Keratinocyte (primary cell): ENCODE measurements around the gene VGLL3. TPM values are rescaled to one million over a fixed set of nuclear protein-coding genes. Genes with fewer than 3 reads are reported as not detected.

Experiments used
- DNase-seq: peaks from one replicate; pipeline ENCODE4 v3.0.0-alpha.2; 2011; ENCODE audit warnings: low read depth, missing footprints, low spot score
- FAIRE-seq: peaks from 2 replicates; lab custom pipeline; 2011; peaks lifted over from hg19 to GRCh38; lab: Jason Lieb, UNC
- H2AFZ ChIP-seq: 2 replicates; pipeline ENCODE4 v1.6.0; 2012; ENCODE audit warnings: low read length, control low read depth, inconsistent platforms; ENCODE audit not compliant: control insufficient read depth
- H3K27ac ChIP-seq: 2 replicates; pipeline ENCODE4 v1.5.1; 2011; ENCODE audit warnings: low read length; ENCODE audit not compliant: control insufficient read depth, insufficient read depth
- H3K27me3 ChIP-seq: 3 replicates; pipeline ENCODE4 v1.6.0; 2011; ENCODE audit warnings: low read length; ENCODE audit not compliant: control insufficient read depth, insufficient read depth; ENCODE audit errors: extremely low read depth
- H3K36me3 ChIP-seq, 2 experiments: 2 replicates in 1 of 2; 3 replicates in 1 of 2; pipeline ENCODE4 v1.5.1; 2011; ENCODE audit warnings: low read length in 2 of 2, mild to moderate bottlenecking in 1 of 2; ENCODE audit not compliant: control insufficient read depth in 2 of 2, insufficient read depth in 2 of 2; ENCODE audit errors: extremely low read depth in 1 of 2
- H3K4me1 ChIP-seq: 3 replicates; pipeline ENCODE4 v1.5.1; 2011; ENCODE audit warnings: low read length; ENCODE audit not compliant: control insufficient read depth, insufficient read depth; ENCODE audit errors: extremely low read depth
- H3K4me2 ChIP-seq: 3 replicates; pipeline ENCODE4 v1.6.0; 2011; ENCODE audit warnings: low read depth, low read length; ENCODE audit not compliant: control insufficient read depth, insufficient read depth; ENCODE audit errors: extremely low read depth
- H3K4me3 ChIP-seq, 3 experiments: fragments of 200-600 bp in 1 of 3; sonication (generic) in 1 of 3; 2 replicates in 2 of 3; 3 replicates in 1 of 3; pipeline ENCODE4 v1.5.1; 2011 to 2016; ENCODE audit warnings: low read length in 3 of 3, mild to moderate bottlenecking in 3 of 3, control low read depth in 2 of 3, inconsistent platforms in 1 of 3, low read depth in 1 of 3, mixed read lengths in 1 of 3, mixed run types in 1 of 3, moderate library complexity in 1 of 3; ENCODE audit not compliant: control insufficient read depth in 2 of 3, insufficient read depth in 2 of 3; ENCODE audit errors: extremely low read depth in 1 of 3
- H3K79me2 ChIP-seq: 2 replicates; pipeline ENCODE4 v1.6.0; 2012; ENCODE audit warnings: low read length; ENCODE audit not compliant: control insufficient read depth, insufficient read depth
- H3K9ac ChIP-seq: 3 replicates; pipeline ENCODE4 v1.6.0; 2011; ENCODE audit warnings: low read length; ENCODE audit not compliant: control insufficient read depth, insufficient read depth; ENCODE audit errors: extremely low read depth
- H3K9me1 ChIP-seq: 3 replicates; pipeline ENCODE4 v1.6.0; 2011; ENCODE audit warnings: low read length; ENCODE audit not compliant: control insufficient read depth, insufficient read depth; ENCODE audit errors: extremely low read depth
- H3K9me3 ChIP-seq: 2 replicates; pipeline ENCODE4 v1.5.1; 2012; ENCODE audit warnings: low read depth, low read length; ENCODE audit not compliant: control insufficient read depth
- H4K20me1 ChIP-seq: 3 replicates; pipeline ENCODE4 v1.6.0; 2011; ENCODE audit warnings: low read length; ENCODE audit not compliant: control insufficient read depth, insufficient read depth; ENCODE audit errors: extremely low read depth
- CTCF ChIP-seq, 3 experiments: IDR thresholded peaks in 1 of 3; conservative IDR thresholded peaks in 1 of 3; optimal IDR thresholded peaks in 1 of 3; 2 replicates in 2 of 3; 3 replicates in 1 of 3; pipeline versions ENCODE3 to v1.5.1; 2011; ENCODE audit warnings: low read length in 3 of 3, mild to moderate bottlenecking in 3 of 3, moderate library complexity in 2 of 3, control low read depth in 1 of 3, inconsistent platforms in 1 of 3; ENCODE audit not compliant: insufficient read depth in 2 of 3; ENCODE audit errors: extremely low read depth in 1 of 3
- EZH2 ChIP-seq: IDR thresholded peaks from one replicate; pipeline ENCODE4 v1.6.1; 2012; ENCODE audit warnings: inconsistent platforms, mild to moderate bottlenecking, low read length, moderate library complexity
- dilution Hi-C: fragments of 300-500 bp; cut with MboI; formaldehyde crosslinking; loops from one replicate; pipeline ENCODE4 v1.7.0; 2020; ENCODE audit warnings: low sequenced_read_pairs; ENCODE audit not compliant: extremely low pct_ligation_motif_present
- polyA plus RNA-seq, 5 experiments: library from polyadenylated mRNA; depleted of rRNA in 3 of 5; stranded (reverse) in 3 of 5; stranded (forward) in 1 of 5; unstranded in 1 of 5; fragments of >200 nt; gene quantifications; 1 replicate in 1 of 5; 2 replicates in 3 of 5; 3 replicates in 1 of 5; pipeline versions ENCODE4 v1.2.1 to v1.2.3, GENCODE V29; 2011 to 2012; ENCODE audit warnings: missing spikeins in 2 of 5, low read depth in 1 of 5, low replicate concordance in 1 of 5

VGLL3 gene
- polyA plus RNA-seq, 1 donor (not counting 4 experiments of a cell fraction or from before 2014, with no cell fraction given) = 2.6 TPM

DNA sequence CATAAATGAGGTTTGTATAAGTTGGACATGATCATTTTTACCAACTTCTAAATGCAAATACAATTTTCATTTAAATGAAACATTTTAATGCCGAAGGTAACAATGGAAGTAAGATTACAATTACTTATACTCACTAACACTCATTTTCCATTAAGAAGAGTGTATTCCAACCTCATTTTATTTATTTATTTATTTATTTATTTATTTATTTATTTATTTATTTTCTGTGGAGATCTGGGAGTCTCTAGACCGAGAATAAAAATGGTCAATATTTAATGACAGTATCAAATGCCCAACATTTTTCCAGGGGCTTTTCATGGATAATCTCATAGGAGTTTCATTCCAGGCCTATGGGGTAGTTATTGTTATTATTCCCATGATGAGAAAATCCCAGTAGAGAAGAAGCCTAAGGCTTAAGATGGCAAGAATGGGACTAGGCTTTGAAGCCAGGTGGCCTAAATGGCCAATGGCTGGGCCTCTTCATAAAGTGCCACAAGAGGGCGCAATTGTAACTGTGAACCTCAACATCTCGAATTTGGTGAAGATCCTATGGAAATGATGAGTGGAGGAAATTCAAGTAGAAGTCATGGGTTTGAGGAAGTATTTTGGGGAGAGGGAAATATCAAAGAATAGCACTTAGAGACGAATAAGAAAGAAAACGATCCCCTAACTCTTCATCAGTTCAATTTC, 21.3 kb downstream of the VGLL3 start:
- peak; percentile 63 to 73 (median 71) for TF ChIP-seq CTCF (optimal IDR thresholded peaks at IDR 0.05 in 1 of 3, IDR thresholded peaks at IDR 0.05 in 1 of 3, conservative IDR thresholded peaks at IDR 0.05 in 1 of 3; ENCODE audit: extremely low read depth in 1 of 3, insufficient read depth in 2 of 3, low read length in 3 of 3)
- TF ChIP-seq EZH2 = no peak
- Histone ChIP-seq H3K36me3 (peaks cover 0 to 3% of the 10 kb centered on the region in 2 experiments), H3K9me3 (no peaks in the 10 kb centered on the region), H2AFZ (no peak overlapping the region), H3K79me2 (no peaks in the 10 kb centered on the region), H3K27ac (no peak overlapping the region), H3K4me1 (no peaks in the 10 kb centered on the region), H3K9ac (no peak overlapping the region), H3K4me2 (no peak overlapping the region), H3K27me3 (no peaks in the 10 kb centered on the region), H4K20me1 (no peaks in the 10 kb centered on the region), H3K9me1 (no peaks in the 10 kb centered on the region), H3K4me3 (no peak overlapping the region)
- DNase-seq (no peak), FAIRE-seq (no peak)
- dilution Hi-C loops = no loop called here

GRCh38 chr3:86968244-86968932, 22.6 kb downstream of the VGLL3 start:
- Histone ChIP-seq H3K4me3 (no peak overlapping the region), H2AFZ (no peak overlapping the region), H3K79me2 (no peaks in the 10 kb centered on the region), H3K4me2 (no peak overlapping the region), H3K27me3 (no peaks in the 10 kb centered on the region), H3K9me3 (no peaks in the 10 kb centered on the region), H3K36me3 (peaks cover 0 to 3% of the 10 kb centered on the region in 2 experiments), H3K9me1 (no peaks in the 10 kb centered on the region), H3K4me1 (no peaks in the 10 kb centered on the region), H3K9ac (no peak overlapping the region), H4K20me1 (no peaks in the 10 kb centered on the region), H3K27ac (no peak overlapping the region)
- dilution Hi-C loops = no loop called here
- no peak for DNase-seq
- no peak for FAIRE-seq
- TF ChIP-seq EZH2 = no peak
- no peak for TF ChIP-seq CTCF (optimal IDR thresholded peaks at IDR 0.05 in 1 of 3, IDR thresholded peaks at IDR 0.05 in 1 of 3, conservative IDR thresholded peaks at IDR 0.05 in 1 of 3; ENCODE audit: extremely low read depth in 1 of 3, insufficient read depth in 2 of 3, low read length in 3 of 3)
